T-helper 1 cell treated with Interleukin-12 subunit alpha and Interleukin-12 subunit beta and Interleukin-4 antibody, amounts not matched to agents 30 μg/mL and 1 μg/mL, for 36 hours (primary cell): Measurements from ENCODE around the gene C1S.
"Not testable (repeated sequence)": the region's sequence is repeated elsewhere in the genome, so short reads cannot be mapped to it uniquely, and the experiment has no call there.

ENCODE experiments used
- H3K27ac Mint-ChIP-seq: one replicate; pipeline ENCODE4 v1.8.0; 2021; ENCODE audit warnings: mild to moderate bottlenecking, mixed read lengths
- H3K27me3 Mint-ChIP-seq: one replicate; pipeline ENCODE4 v1.8.0; 2021; ENCODE audit warnings: low read depth, mixed read lengths
- H3K36me3 Mint-ChIP-seq: one replicate; pipeline ENCODE4 v1.8.0; 2021; ENCODE audit warnings: low read depth, mixed read lengths
- H3K4me1 Mint-ChIP-seq: one replicate; pipeline ENCODE4 v1.8.0; 2021; ENCODE audit warnings: low read depth, mixed read lengths
- H3K4me3 Mint-ChIP-seq: one replicate; pipeline ENCODE4 v1.8.0; 2021; ENCODE audit warnings: mild to moderate bottlenecking, moderate library complexity, mixed read lengths
- H3K9me3 Mint-ChIP-seq: one replicate; pipeline ENCODE4 v1.8.0; 2021; ENCODE audit warnings: mixed read lengths

The C1S gene

GRCh38 chr12:7060353-7060954, at the start of gene C1S:
Gene C1S (plus strand): TSS chr12:7060718. CDS start chr12:7061913, 1,195 bp downstream.
- Mint-ChIP-seq H3K9me3 (no peaks in the 10 kb centered on the region), H3K4me3 (no peak within 1 kb of the TSS), H3K36me3 (no peaks in the 10 kb centered on the region), H3K27ac (no peak within 1 kb of the TSS), H3K27me3 (peaks cover 16% of the 10 kb centered on the region), H3K4me1 (no peaks in the 10 kb centered on the region)

- not testable (repeated sequence) for H3K27ac Mint-ChIP-seq, H3K27me3 Mint-ChIP-seq, H3K9me3 Mint-ChIP-seq, H3K4me3 Mint-ChIP-seq
- Mint-ChIP-seq H3K36me3 (peaks cover 19% of the 10 kb centered on the region), H3K4me1 (peaks cover 17% of the 10 kb centered on the region)
Measured at GRCh38 chr12:7011398-7011797, 49.1 kb upstream of the C1S start.

DNA sequence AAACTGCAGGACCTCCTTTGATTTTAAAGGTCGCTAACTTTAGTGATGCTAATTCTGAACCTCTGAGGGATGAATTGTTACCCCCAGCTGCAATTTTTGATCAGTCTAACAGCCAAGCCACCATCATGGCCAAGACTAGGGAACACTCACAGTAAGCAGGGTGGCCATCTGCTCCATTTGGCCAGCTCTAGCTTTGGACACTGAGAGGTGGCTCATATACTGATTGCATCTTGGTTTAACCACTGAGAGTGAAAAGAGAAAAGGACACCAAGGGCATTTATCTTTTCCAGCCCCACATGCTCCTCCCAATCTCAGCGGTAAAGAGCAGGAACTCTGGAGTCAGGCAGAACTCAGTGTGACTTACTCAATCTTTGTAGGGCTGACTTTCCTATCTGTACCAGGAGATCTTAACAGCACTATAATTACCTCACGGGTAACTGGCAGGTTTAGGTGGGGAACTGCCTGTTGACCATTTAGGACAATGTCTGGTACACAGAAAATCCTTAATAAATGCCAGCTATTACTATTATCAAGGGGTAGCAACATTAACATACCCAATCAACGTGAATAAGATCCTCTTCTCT, 48.4 kb upstream of the C1S start:
- H3K4me3 Mint-ChIP-seq: no peak overlapping the region
- no peaks in the 10 kb centered on the region for H3K27me3 Mint-ChIP-seq
- H3K9me3 Mint-ChIP-seq: no peaks in the 10 kb centered on the region
- peaks cover 14% of the 10 kb centered on the region for H3K36me3 Mint-ChIP-seq
- peaks cover 23% of the 10 kb centered on the region for H3K4me1 Mint-ChIP-seq
- no peak overlapping the region for H3K27ac Mint-ChIP-seq

DNA sequence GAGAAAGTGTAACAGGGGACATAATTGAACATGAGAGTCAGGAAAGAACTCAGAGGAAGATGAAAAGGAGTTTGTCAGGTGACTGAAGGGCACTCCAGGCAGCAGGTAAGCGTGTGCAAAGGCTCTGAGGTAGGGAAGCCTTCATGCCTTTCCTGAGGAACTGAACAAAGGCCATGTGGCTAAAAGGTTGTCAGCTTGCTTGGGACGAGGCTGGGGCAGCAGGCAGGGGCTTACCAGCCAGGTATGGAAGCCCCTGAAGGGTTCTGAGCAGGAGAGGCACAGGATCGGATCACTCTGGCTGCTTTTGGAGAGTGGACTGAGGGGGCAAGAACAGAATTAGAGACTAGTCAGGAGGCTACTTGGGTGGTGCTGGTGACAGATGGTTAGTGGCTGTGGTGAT, 47.4 kb upstream of the C1S start:
- H3K27ac Mint-ChIP-seq: no peak overlapping the region
- no peaks in the 10 kb centered on the region for H3K27me3 Mint-ChIP-seq
- no peaks in the 10 kb centered on the region for H3K9me3 Mint-ChIP-seq
- H3K36me3 Mint-ChIP-seq: peaks cover 14% of the 10 kb centered on the region
- no peak overlapping the region for H3K4me3 Mint-ChIP-seq
- H3K4me1 Mint-ChIP-seq: peaks cover 26% of the 10 kb centered on the region

GRCh38 chr12:7015555-7016370, 44.8 kb upstream of the C1S start:
- peaks cover 22% of the 10 kb centered on the region for H3K4me1 Mint-ChIP-seq
- H3K4me3 Mint-ChIP-seq: no peak overlapping the region
- H3K27ac Mint-ChIP-seq: no peak overlapping the region
- no peaks in the 10 kb centered on the region for H3K9me3 Mint-ChIP-seq
- H3K36me3 Mint-ChIP-seq: peaks cover 10% of the 10 kb centered on the region
- H3K27me3 Mint-ChIP-seq: no peaks in the 10 kb centered on the region

- Mint-ChIP-seq H3K27ac (peak overlapping the region; percentile 92), H3K27me3 (no peaks in the 10 kb centered on the region), H3K9me3 (no peaks in the 10 kb centered on the region), H3K4me3 (peak overlapping the region; percentile 95), H3K36me3 (peaks cover 10% of the 10 kb centered on the region), H3K4me1 (peaks cover 22% of the 10 kb centered on the region)
Measured at GRCh38 chr12:7016958-7017571, 43.5 kb upstream of the C1S start.

GRCh38 chr12:7017870-7018349, 42.6 kb upstream of the C1S start:
- peak overlapping the region; percentile 92 for H3K27ac Mint-ChIP-seq
- H3K4me3 Mint-ChIP-seq: peak overlapping the region; percentile 95
- no peaks in the 10 kb centered on the region for H3K27me3 Mint-ChIP-seq
- H3K9me3 Mint-ChIP-seq: no peaks in the 10 kb centered on the region
- H3K4me1 Mint-ChIP-seq: peaks cover 22% of the 10 kb centered on the region
- H3K36me3 Mint-ChIP-seq: peaks cover 6% of the 10 kb centered on the region

- H3K27ac Mint-ChIP-seq: peak within 1 kb of the TSS; percentile 92
- H3K9me3 Mint-ChIP-seq: no peaks in the 10 kb centered on the region
- peak within 1 kb of the TSS; percentile 95 for H3K4me3 Mint-ChIP-seq
- peaks cover 6% of the 10 kb centered on the region for H3K36me3 Mint-ChIP-seq
- no peaks in the 10 kb centered on the region for H3K27me3 Mint-ChIP-seq
- peaks cover 22% of the 10 kb centered on the region for H3K4me1 Mint-ChIP-seq
Measured at GRCh38 chr12:7018350-7019042, 42.0 kb upstream of the C1S start, which contains the start of gene LPCAT3. Gene LPCAT3 (minus strand): TSS chr12:7018476. CDS start chr12:7018424, 52 bp downstream.

GRCh38 chr12:7019043-7019569, 41.4 kb upstream of the C1S start:
- Mint-ChIP-seq H3K36me3 (peaks cover 4% of the 10 kb centered on the region), H3K27me3 (peaks cover 3% of the 10 kb centered on the region), H3K4me3 (peak overlapping the region; percentile 95), H3K9me3 (no peaks in the 10 kb centered on the region), H3K27ac (peak overlapping the region; percentile 53), H3K4me1 (peaks cover 22% of the 10 kb centered on the region)

DNA sequence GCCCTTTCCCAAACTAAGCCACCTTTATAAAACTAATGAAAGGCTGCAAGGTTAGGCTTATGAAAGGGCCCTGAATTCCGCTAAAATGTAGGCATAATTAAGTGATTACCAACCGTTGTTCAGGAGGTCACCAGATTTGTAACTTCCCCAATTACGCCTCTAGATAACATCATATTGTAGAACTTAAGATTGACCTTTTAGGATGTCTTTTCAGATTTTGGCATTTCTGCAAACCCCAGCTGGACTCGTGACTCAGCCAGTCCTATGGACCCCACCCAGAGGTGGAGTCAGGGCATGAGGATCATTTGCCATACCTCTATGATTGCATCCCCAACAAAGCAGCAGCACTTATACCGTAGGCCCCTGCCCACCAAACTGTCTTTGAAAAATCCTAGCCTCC, 38.6 kb upstream of the C1S start:
- Mint-ChIP-seq H3K9me3 (no peaks in the 10 kb centered on the region), H3K36me3 (peaks cover 2% of the 10 kb centered on the region), H3K27ac (no peak overlapping the region), H3K27me3 (peaks cover 6% of the 10 kb centered on the region), H3K4me1 (peaks cover 11% of the 10 kb centered on the region), H3K4me3 (no peak overlapping the region)

- peaks cover 7% of the 10 kb centered on the region for H3K27me3 Mint-ChIP-seq
- H3K36me3 Mint-ChIP-seq: no peaks in the 10 kb centered on the region
- H3K27ac Mint-ChIP-seq: no peak overlapping the region
- H3K9me3 Mint-ChIP-seq: no peaks in the 10 kb centered on the region
- peaks cover 1% of the 10 kb centered on the region for H3K4me1 Mint-ChIP-seq
- H3K4me3 Mint-ChIP-seq: no peak overlapping the region
Measured at GRCh38 chr12:7023114-7023513, 37.4 kb upstream of the C1S start.

- H3K9me3 Mint-ChIP-seq: no peaks in the 10 kb centered on the region
- H3K36me3 Mint-ChIP-seq: no peaks in the 10 kb centered on the region
- no peak overlapping the region for H3K27ac Mint-ChIP-seq
- H3K27me3 Mint-ChIP-seq: peaks cover 7% of the 10 kb centered on the region
- H3K4me1 Mint-ChIP-seq: no peaks in the 10 kb centered on the region
- no peak overlapping the region for H3K4me3 Mint-ChIP-seq
Measured at GRCh38 chr12:7026854-7027253, 33.7 kb upstream of the C1S start.

DNA sequence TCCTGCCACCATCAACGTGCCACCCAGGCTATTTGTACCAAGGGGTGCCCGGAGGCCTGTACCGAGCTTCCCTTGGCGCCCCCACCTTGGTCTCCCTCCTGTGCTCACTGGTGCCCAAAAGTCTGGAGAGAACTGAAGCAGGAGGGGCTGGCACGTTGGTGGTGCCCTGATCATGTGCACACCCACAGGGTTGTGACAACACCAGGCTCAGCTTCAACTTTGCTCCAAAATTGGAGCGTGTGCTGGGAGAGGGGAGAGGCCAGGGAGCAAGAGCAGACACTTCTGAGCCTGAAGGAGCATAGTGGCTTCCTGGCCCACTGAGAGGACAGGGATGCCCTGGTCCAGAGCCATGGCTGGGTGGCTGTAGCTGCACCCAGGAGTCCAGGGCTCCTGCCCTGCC, 29.2 kb upstream of the C1S start:
- Mint-ChIP-seq H3K27me3 (peaks cover 11% of the 10 kb centered on the region), H3K27ac (no peak overlapping the region), H3K4me1 (no peaks in the 10 kb centered on the region)

GRCh38 chr12:7032990-7033389, 27.5 kb upstream of the C1S start:
- peaks cover 2% of the 10 kb centered on the region for H3K4me1 Mint-ChIP-seq
- no peak overlapping the region for H3K4me3 Mint-ChIP-seq
- H3K36me3 Mint-ChIP-seq: no peaks in the 10 kb centered on the region
- peaks cover 8% of the 10 kb centered on the region for H3K27me3 Mint-ChIP-seq
- H3K9me3 Mint-ChIP-seq: no peaks in the 10 kb centered on the region
- H3K27ac Mint-ChIP-seq: no peak overlapping the region

More for the DNA sequence above, 29.2 kb upstream of the C1S start:
- Mint-ChIP-seq H3K4me3 (no peak overlapping the region), H3K9me3 (no peaks in the 10 kb centered on the region), H3K36me3 (no peaks in the 10 kb centered on the region)
